Activated CD8-positive, alpha-beta T cell treated with anti-CD3 and anti-CD28 coated beads, Interleukin-2, amount 10 ng/mL, durations not matched to agents 7 days and 5 days (primary cell): Measurements from ENCODE around the gene SRSF9. TPM values are rescaled to one million over a fixed set of nuclear protein-coding genes. Genes with fewer than 3 reads are reported as not detected.

Source experiments
- ATAC-seq: fragments of 150-1000 bp; cut with Tn5 transposase; one replicate; pipeline ENCODE4 v1.10.0; 2021; ENCODE audit warnings: moderate library complexity
- CTCF ChIA-PET: fragments of 350-600 bp; sonication (Branson Sonifier 250); formaldehyde crosslinking; loops from one replicate; lab custom pipeline; 2021; ENCODE audit warnings: antibody characterized with exemption; lab: Charles Lee
- POLR2A ChIA-PET: fragments of 350-600 bp; sonication (Branson Sonifier 250); formaldehyde crosslinking; loops from one replicate; lab custom pipeline; 2021; ENCODE audit warnings: antibody characterized with exemption; lab: Charles Lee
- DNase-seq: peaks from one replicate; pipeline ENCODE4 v3.0.0-alpha.2; 2020
- H3K27ac Mint-ChIP-seq: one replicate; pipeline ENCODE4 v1.8.0; 2021; ENCODE audit warnings: mild to moderate bottlenecking, mixed read lengths
- H3K27me3 Mint-ChIP-seq: one replicate; pipeline ENCODE4 v1.8.0; 2021; ENCODE audit warnings: low read depth, mixed read lengths
- H3K36me3 Mint-ChIP-seq: one replicate; pipeline ENCODE4 v1.8.0; 2021; ENCODE audit warnings: low read depth, mixed read lengths
- H3K4me1 Mint-ChIP-seq: one replicate; pipeline ENCODE4 v1.8.0; 2021; ENCODE audit warnings: low read depth, mixed read lengths
- H3K4me3 Mint-ChIP-seq: one replicate; pipeline ENCODE4 v1.8.0; 2021; ENCODE audit warnings: mild to moderate bottlenecking, mixed read lengths
- H3K9me3 Mint-ChIP-seq: one replicate; pipeline ENCODE4 v1.8.0; 2022; ENCODE audit warnings: mixed read lengths; ENCODE audit not compliant: insufficient read depth
- total RNA-seq, 2 experiments: library from RNA; stranded (reverse); gene quantifications; one replicate each; pipeline ENCODE4 v1.2.3, GENCODE V29; 2021

The SRSF9 gene
- total RNA-seq, 2 experiments from 2014 or later: 199 to 219 TPM

DNA sequence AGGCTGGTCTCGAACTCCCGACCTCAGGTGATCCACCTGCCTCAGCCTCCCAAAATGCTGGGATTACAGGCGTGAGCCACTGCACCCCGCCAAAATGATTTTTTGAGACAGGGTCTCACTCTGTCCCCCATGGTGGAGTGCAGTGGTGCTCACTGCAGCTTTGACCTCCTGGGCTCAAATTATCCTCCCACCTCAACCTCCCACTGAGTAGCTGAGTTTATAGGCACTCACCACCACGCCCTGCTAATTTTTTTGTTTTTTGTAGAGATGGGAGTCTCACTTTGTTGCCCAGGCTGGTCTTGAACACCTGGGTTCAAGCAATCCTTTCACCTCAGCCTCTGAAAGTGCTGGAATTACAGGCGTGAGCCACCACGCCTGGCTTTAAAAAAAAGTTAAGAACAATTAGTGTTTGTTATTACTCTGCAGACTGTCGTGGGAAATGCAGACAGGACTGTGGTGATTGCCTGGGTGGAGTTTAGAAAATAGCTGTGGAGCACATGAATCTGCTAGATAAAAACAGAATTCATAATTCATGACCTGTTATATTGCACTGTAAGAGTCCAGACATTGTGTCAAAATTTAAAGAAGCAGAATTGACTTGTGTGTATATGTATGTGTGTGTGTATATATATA lies 40.8 kb downstream of the SRSF9 start:
- Mint-ChIP-seq H3K9me3 (no peaks in the 10 kb centered on the region), H3K27ac (no peak overlapping the region), H3K4me3 (no peak overlapping the region), H3K36me3 (no peaks in the 10 kb centered on the region), H3K27me3 (peaks cover 9% of the 10 kb centered on the region), H3K4me1 (peaks cover 10% of the 10 kb centered on the region)
- CTCF ChIA-PET: interaction anchor here (0.8 to 2.0 kb wide), 8 partner anchors 9 to 201 kb away, joined by 3 to 6 read pairs (median 4); partner anchors contain the start of genes POP5 and SIRT4
- ATAC-seq (no peak), DNase-seq (no peak)
- POLR2A ChIA-PET: interaction anchor here (0.9 kb wide), 1 partner anchor 227 kb away, joined by 3 read pairs; no protein-coding TSS in a partner anchor

DNA sequence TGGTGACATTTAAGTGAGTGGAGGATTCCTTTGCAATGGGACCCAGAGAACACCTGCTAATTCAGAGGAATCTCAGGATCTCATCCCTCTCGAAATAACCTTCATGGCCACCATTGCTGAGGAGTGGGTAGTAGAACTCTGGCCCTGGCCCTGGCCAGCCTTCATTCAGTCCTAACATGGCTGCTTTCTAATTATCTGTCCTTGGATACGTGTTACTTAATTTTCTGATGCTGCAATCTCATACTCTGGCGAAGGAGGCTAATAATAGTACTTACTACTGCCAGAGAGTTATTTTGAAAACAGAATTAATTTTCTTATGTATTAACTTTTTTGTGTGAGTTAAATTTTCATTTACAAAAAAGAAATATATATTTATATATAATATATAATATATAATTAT lies 43.8 kb downstream of the SRSF9 start:
- ATAC-seq (no peak), DNase-seq (no peak)
- peaks cover 9% of the 10 kb centered on the region for H3K27me3 Mint-ChIP-seq
- H3K36me3 Mint-ChIP-seq: no peaks in the 10 kb centered on the region
- H3K4me3 Mint-ChIP-seq: no peak overlapping the region
- no peaks in the 10 kb centered on the region for H3K9me3 Mint-ChIP-seq
- no peak overlapping the region for H3K27ac Mint-ChIP-seq
- ChIA-PET POLR2A (no interaction called here), CTCF (no interaction called here)
- H3K4me1 Mint-ChIP-seq: peaks cover 3% of the 10 kb centered on the region

DNA sequence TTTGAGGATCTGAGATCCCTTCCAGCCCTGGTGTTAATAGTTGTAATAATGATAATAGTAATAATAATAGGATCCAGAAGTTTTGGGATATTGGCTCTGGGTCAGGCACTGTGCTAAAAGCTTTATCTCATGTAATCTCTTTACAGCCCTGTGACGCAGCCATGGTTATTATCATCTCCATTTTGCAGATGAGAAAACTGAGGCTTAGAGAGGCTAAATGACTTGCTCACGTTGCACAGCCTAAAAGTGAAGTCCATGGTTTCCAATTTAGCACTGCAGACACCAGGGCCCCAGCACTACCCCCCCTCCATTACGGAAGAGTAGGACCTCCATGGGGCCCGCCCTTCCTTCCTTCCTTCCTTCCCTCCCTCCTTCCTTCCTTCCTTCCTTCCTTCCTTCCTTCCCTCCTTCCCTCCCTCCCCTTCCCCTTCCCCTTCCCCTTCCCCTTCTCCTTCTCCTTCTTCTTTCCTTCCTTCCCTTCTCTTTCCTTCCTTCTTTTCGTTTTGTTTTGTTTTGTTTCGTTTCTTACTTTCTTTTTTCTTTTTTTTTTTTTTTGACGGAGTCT lies 46.6 kb downstream of the SRSF9 start:
- H3K27ac Mint-ChIP-seq: no peak overlapping the region
- DNase-seq (no peak), ATAC-seq (no peak)
- H3K9me3 Mint-ChIP-seq: no peaks in the 10 kb centered on the region
- H3K36me3 Mint-ChIP-seq: no peaks in the 10 kb centered on the region
- CTCF ChIA-PET: interaction anchor here (1.2 kb wide), 1 partner anchor 82 kb away, joined by 3 read pairs; no protein-coding TSS in a partner anchor
- no peak overlapping the region for H3K4me3 Mint-ChIP-seq
- no peaks in the 10 kb centered on the region for H3K4me1 Mint-ChIP-seq
- H3K27me3 Mint-ChIP-seq: no peaks in the 10 kb centered on the region
- POLR2A ChIA-PET: no interaction called here

DNA sequence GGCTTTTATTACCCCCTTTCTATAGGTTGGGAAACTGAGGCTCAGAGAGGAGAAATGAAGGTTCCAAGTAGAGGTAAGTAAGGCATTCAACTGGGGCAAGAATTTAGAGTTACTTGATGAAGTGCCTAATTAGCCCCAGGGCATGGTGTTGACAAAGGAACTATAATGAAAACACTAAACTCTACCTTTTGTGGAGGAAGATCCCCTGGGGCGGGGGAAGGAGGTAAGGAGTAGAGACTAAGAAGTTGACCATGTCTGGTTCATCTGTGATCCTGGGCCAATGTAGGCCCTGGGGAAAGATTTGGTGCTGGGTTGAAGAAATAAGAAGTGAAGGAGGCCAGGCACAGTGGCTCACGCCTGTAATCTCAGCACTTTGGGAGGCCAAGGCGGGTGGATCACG lies 47.8 kb downstream of the SRSF9 start:
- Mint-ChIP-seq H3K4me1 (no peaks in the 10 kb centered on the region), H3K36me3 (no peaks in the 10 kb centered on the region), H3K4me3 (no peak overlapping the region), H3K27ac (no peak overlapping the region), H3K27me3 (peaks cover 5% of the 10 kb centered on the region), H3K9me3 (no peaks in the 10 kb centered on the region)
- no peak for ATAC-seq
- POLR2A ChIA-PET: no interaction called here
- no peak for DNase-seq
- CTCF ChIA-PET: interaction anchor here (1.3 kb wide), 1 partner anchor 8 kb away, joined by 3 read pairs; no protein-coding TSS in a partner anchor

DNA sequence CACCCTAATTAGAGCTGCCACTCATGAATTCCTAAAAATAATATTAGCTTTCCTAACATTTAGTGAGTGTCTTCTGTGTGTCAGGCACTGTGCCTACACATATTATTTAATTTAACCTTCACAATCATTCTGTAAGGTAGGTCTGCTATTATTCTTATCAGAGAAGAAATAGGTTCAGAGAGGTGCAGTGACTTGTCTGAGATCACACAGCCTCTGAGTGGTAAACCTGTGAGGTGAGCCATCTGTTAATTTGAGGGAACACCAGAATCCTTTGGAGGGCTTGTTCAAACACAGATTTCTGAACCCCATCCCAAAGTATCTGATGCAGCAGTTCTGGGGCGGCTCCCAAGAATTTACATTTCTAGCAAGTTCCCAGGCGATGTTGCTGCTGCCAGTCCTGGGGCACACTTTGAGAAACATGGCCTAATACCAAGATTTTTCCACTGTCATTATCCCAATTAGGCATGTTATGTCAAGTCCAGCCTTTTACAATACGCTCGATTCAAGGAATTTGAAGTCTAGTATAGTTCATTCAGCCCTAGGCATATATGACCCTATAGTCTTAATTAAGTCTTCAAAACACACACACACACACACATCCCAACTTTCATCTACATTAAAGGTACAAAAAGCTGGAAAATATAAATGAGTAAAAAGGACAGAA lies 51.5 kb downstream of the SRSF9 start:
- CTCF ChIA-PET: interaction anchor here (0.8 to 0.9 kb wide), 2 partner anchors 12 to 20 kb away, joined by 3 to 4 read pairs; partner anchors contain the start of gene COX6A1
- no peak overlapping the region for H3K27ac Mint-ChIP-seq
- DNase-seq (no peak), ATAC-seq (no peak)
- peaks cover 9% of the 10 kb centered on the region for H3K27me3 Mint-ChIP-seq
- H3K36me3 Mint-ChIP-seq: no peaks in the 10 kb centered on the region
- H3K4me1 Mint-ChIP-seq: no peaks in the 10 kb centered on the region
- POLR2A ChIA-PET: no interaction called here
- no peak overlapping the region for H3K4me3 Mint-ChIP-seq
- H3K9me3 Mint-ChIP-seq: no peaks in the 10 kb centered on the region

DNA sequence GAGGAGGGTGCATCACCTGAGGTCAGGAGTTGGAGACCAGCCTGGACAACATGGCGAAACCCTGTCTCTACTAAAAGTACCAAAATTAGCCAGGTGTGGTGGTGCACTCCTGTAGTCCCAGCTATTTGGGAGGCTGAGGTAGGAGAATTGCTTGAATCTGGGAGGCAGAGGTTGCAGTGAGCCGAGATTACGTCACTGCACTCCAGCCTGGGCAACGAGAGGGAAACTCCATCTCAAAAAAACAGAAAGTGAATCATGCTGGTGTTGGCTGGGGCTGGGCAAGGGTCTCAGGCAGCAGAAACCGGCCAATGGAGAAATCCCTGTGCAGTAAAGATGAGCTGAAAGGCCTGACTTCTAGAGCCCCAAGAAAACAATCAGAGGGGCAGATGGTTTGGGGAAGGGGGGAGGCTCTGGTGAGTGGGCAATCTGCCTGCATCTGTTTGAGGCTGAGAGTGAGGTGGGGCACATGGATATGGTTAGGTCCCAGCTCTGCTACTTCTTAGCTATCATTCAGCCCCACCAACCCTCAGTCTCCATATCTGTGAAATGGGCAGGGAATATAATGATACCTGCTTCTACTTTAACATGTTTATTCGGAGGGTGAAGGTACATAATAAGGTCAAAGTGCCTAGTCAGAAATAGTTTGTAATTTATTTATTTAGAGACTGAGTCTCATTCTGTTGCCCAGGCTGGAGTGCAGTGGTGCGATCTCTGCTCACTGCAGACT lies 52.9 kb downstream of the SRSF9 start:
- DNase-seq: no peak
- Mint-ChIP-seq H3K36me3 (no peaks in the 10 kb centered on the region), H3K4me1 (no peaks in the 10 kb centered on the region), H3K9me3 (no peaks in the 10 kb centered on the region), H3K27ac (no peak overlapping the region), H3K27me3 (peaks cover 11% of the 10 kb centered on the region), H3K4me3 (no peak overlapping the region)
- ChIA-PET POLR2A (no interaction called here), CTCF (interaction anchor here (0.9 kb wide), 1 partner anchor 19 kb away, joined by 3 read pairs; no protein-coding TSS in a partner anchor)
- no peak for ATAC-seq

DNA sequence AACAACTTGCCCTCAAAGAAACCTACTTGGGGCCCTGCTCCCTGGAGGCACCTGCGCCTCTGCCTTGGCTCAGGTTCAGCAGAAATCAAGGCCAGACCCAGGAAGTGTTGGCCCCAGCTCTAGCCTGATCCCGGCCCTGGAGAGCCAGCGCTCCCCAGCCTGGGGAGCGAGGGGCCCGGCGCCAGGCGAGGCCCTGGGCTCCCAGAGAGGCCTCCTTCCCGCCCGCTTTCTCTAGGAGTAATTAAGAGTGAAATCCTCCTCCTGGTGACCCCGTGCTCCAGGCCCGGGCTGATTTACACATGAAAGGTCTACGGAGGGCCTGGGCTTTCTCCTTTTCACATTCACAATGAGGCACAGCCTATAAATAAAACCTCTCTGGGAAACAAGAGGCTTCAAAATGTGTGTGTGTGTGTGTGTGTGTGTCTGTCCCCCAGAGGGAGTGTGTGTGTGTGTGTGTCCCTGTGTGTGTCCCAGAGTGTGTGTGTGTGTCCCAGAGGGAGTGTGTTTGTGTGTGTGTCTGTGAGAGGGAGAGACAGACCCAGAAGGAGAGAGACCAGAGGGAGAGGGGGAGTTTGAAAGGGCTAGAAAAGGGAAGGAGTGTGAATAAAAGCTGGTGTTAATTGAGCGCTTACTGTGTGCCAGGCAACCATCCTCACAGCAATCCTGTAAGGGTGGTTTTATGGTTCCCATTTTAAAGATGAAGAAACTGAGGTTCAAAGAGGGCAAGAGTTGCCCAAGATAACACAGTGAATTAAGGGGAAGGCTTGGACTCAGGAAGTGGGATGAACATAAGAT lies 55.5 kb downstream of the SRSF9 start:
- Mint-ChIP-seq H3K4me1 (no peaks in the 10 kb centered on the region), H3K27ac (no peak overlapping the region), H3K27me3 (peaks cover 11% of the 10 kb centered on the region), H3K36me3 (no peaks in the 10 kb centered on the region), H3K4me3 (no peak overlapping the region), H3K9me3 (no peaks in the 10 kb centered on the region)
- DNase-seq (no peak), ATAC-seq (no peak)
- CTCF ChIA-PET: no interaction called here
- POLR2A ChIA-PET: no interaction called here

DNA sequence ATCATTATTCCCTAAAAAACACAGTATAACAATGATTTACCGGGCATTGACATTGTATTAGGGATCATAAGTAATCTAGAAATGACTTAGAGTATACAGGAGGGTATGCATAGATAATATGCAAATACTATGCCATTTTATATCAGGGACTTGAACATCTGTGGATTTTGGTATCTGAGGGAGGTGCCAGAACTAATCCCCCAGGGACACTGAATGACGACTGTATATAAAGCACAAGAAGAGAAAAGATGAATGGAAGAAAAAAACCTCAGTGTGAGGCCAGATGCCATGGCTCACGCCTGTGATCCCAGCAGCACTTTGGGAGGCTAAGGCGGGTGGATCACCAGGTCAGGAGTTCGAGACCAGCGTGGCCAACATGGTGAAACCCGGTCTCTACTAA lies 57.1 kb downstream of the SRSF9 start:
- H3K4me1 Mint-ChIP-seq: no peaks in the 10 kb centered on the region
- no peak for DNase-seq
- H3K9me3 Mint-ChIP-seq: no peaks in the 10 kb centered on the region
- POLR2A ChIA-PET: no interaction called here
- no peak for ATAC-seq
- H3K27ac Mint-ChIP-seq: no peak overlapping the region
- H3K36me3 Mint-ChIP-seq: no peaks in the 10 kb centered on the region
- CTCF ChIA-PET: no interaction called here
- H3K27me3 Mint-ChIP-seq: peaks cover 8% of the 10 kb centered on the region
- no peak overlapping the region for H3K4me3 Mint-ChIP-seq

Other genes with a start within 250 kb of the SRSF9 start
- 100 to 1,000 TPM; 123 to 127 TPM for gene PXN, start 204.0 kb downstream of the SRSF9 start, total RNA-seq
- gene RNU4-2, start 177.8 kb downstream of the SRSF9 start, total RNA-seq: 1,000 to 10,000 TPM; 1,982 to 3,332 TPM
- gene RNU4-1, start 176.5 kb downstream of the SRSF9 start, total RNA-seq: 1,000 to 10,000 TPM; 1,409 to 2,335 TPM
- gene SIRT4, start 167.4 kb downstream of the SRSF9 start, total RNA-seq: 1 to 10 TPM; 1.2 to 1.4 TPM
- gene PLA2G1B, start 142.0 kb downstream of the SRSF9 start, total RNA-seq: not detected
- gene MSI1, start 100.6 kb downstream of the SRSF9 start, total RNA-seq: not detected
- gene COX6A1, start 31.6 kb downstream of the SRSF9 start, total RNA-seq: 100 to 1,000 TPM; 337 to 351 TPM
- 10 to 100 TPM; 36.2 to 40.9 TPM for gene TRIAP1, start 23.4 kb downstream of the SRSF9 start, total RNA-seq
- 10 to 100 TPM; 25.4 to 31.9 TPM for gene GATC, start 23.3 kb downstream of the SRSF9 start, total RNA-seq
- 100 to 1,000 TPM; 273 to 275 TPM for gene DYNLL1, start 26.4 kb upstream of the SRSF9 start, total RNA-seq
- gene COQ5, start 59.4 kb upstream of the SRSF9 start, total RNA-seq: 10 to 100 TPM; 28.6 to 30.6 TPM
- gene RNF10, start 64.6 kb upstream of the SRSF9 start, total RNA-seq: 100 to 1,000 TPM; 192 to 204 TPM
- 10 to 100 TPM; 63.3 to 64.0 TPM for gene POP5, start 111.7 kb upstream of the SRSF9 start, total RNA-seq
- gene CABP1, start 170.9 kb upstream of the SRSF9 start, total RNA-seq: under 1 TPM in 1 of 2 experiments, not detected in 1; 0.34 TPM
- gene MLEC, start 217.4 kb upstream of the SRSF9 start, total RNA-seq: 100 to 1,000 TPM in 1 of 2 experiments, 10 to 100 TPM in 1; 95.0 to 102 TPM
- gene UNC119B, start 240.7 kb upstream of the SRSF9 start, total RNA-seq: 10 to 100 TPM; 18.5 to 18.9 TPM